Thyroid gland (tissue), 4 donors: ENCODE data around the gene ATL1.

Source experiments
- POLR2A ChIP-seq, 2 donors: fragments of 450-650 bp; IDR thresholded peaks; one replicate each; pipeline ENCODE4 v1.6.1; 2017; ENCODE audit warnings: antibody characterized with exemption in 2 of 2, mild to moderate bottlenecking in 2 of 2, moderate library complexity in 1 of 2
- TF ChIP-seq, protein P1 (sequence below), 6 experiments: fragments of 200-600 bp in 3 of 6; fragments of 450-650 bp in 3 of 6; sonication (generic) in 3 of 6; IDR thresholded peaks; one replicate each; pipeline ENCODE4 v1.5.1; 2016 to 2019; ENCODE audit warnings: antibody characterized with exemption in 6 of 6, mild to moderate bottlenecking in 2 of 6, inconsistent platforms in 1 of 6, moderate library complexity in 1 of 6

DNA sequence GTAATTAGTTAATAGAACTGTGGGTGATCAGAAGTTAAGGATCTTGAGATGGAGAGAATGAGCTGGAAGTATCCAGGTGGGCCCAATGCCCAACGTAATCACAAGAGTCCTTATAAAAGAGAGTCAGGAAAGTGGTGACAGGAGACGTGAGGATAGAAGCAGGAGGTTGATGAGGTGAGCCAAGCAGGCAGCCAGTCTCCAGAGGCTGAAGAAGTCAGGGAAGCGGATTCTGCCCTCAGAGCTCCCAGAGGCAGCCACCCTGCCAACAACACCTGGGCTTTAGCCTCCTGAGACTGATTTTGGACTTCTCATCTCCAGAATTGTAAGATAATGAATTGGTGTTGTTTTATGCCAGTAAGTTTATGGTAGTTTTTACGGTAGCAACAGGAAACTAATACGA lies 118.2 kb downstream of the ATL1 start:
- no peak for TF ChIP-seq POLR2A (IDR thresholded peaks at IDR 0.05)
- TF ChIP-seq, protein P1, sequence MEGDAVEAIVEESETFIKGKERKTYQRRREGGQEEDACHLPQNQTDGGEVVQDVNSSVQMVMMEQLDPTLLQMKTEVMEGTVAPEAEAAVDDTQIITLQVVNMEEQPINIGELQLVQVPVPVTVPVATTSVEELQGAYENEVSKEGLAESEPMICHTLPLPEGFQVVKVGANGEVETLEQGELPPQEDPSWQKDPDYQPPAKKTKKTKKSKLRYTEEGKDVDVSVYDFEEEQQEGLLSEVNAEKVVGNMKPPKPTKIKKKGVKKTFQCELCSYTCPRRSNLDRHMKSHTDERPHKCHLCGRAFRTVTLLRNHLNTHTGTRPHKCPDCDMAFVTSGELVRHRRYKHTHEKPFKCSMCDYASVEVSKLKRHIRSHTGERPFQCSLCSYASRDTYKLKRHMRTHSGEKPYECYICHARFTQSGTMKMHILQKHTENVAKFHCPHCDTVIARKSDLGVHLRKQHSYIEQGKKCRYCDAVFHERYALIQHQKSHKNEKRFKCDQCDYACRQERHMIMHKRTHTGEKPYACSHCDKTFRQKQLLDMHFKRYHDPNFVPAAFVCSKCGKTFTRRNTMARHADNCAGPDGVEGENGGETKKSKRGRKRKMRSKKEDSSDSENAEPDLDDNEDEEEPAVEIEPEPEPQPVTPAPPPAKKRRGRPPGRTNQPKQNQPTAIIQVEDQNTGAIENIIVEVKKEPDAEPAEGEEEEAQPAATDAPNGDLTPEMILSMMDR (IDR thresholded peaks at IDR 0.05): no peak
